Activated CD4-positive, alpha-beta memory T cell treated with anti-CD3 and anti-CD28 coated beads, Interleukin-2, amount 10 ng/mL, durations not matched to agents 7 days and 5 days (primary cell): Measurements from ENCODE around the gene MESP1. TPM values are rescaled to one million over a fixed set of nuclear protein-coding genes. Genes with fewer than 3 reads are reported as not detected.

Experiments used
- CTCF ChIA-PET: fragments of 350-600 bp; sonication (Branson Sonifier 250); formaldehyde crosslinking; loops from one replicate; lab custom pipeline; 2021; ENCODE audit warnings: antibody characterized with exemption, inconsistent platforms; lab: Charles Lee
- POLR2A ChIA-PET: fragments of 350-600 bp; sonication (Branson Sonifier 250); formaldehyde crosslinking; loops from one replicate; lab custom pipeline; 2021; ENCODE audit warnings: antibody characterized with exemption; lab: Charles Lee
- DNase-seq: peaks from one replicate; pipeline ENCODE4 v3.0.0-alpha.2; 2020
- H3K27ac Mint-ChIP-seq: one replicate; pipeline ENCODE4 v1.8.0; 2021; ENCODE audit warnings: mild to moderate bottlenecking, mixed read lengths
- H3K27me3 Mint-ChIP-seq: one replicate; pipeline ENCODE4 v1.8.0; 2021; ENCODE audit warnings: mixed read lengths
- H3K36me3 Mint-ChIP-seq: one replicate; pipeline ENCODE4 v1.8.0; 2021; ENCODE audit warnings: low read depth, mixed read lengths
- H3K4me1 Mint-ChIP-seq: one replicate; pipeline ENCODE4 v1.8.0; 2021; ENCODE audit warnings: mixed read lengths
- H3K4me3 Mint-ChIP-seq: one replicate; pipeline ENCODE4 v1.8.0; 2021; ENCODE audit warnings: mild to moderate bottlenecking, mixed read lengths
- H3K9me3 Mint-ChIP-seq: one replicate; pipeline ENCODE4 v1.8.0; 2021; ENCODE audit warnings: mixed read lengths
- total RNA-seq, 2 experiments: library from RNA; stranded (reverse); gene quantifications; one replicate each; pipeline ENCODE4 v1.2.3, GENCODE V29; 2021

MESP1 gene
- total RNA-seq, 2 experiments from 2014 or later = 3.2 to 3.5 TPM

GRCh38 chr15:89777073-89777751 is 26.2 kb upstream of the MESP1 start:
- CTCF ChIA-PET = interaction anchor here (0.6 to 1.4 kb wide), 3 partner anchors 16 to 98 kb away, joined by 3 to 4 read pairs (median 4); no protein-coding TSS in a partner anchor

GRCh38 chr15:89776274-89777072 is 25.4 kb upstream of the MESP1 start, which contains the start of gene MESP2:
Gene MESP2, plus strand, starts transcription at chr15:89776332. Its CDS starts 26 bp downstream, at chr15:89776358.
- CTCF ChIA-PET = interaction anchor here (1.4 to 4.3 kb wide), 2 partner anchors 16 to 98 kb away, joined by 4 to 19 read pairs; no protein-coding TSS in a partner anchor
- H3K27me3 Mint-ChIP-seq = peaks cover 5% of the 10 kb centered on the region

More at GRCh38 chr15:89777073-89777751, 26.2 kb upstream of the MESP1 start:
- DNase-seq = no peak
- Mint-ChIP-seq H3K4me1 (peaks cover 26% of the 10 kb centered on the region), H3K27ac (no peak overlapping the region), H3K4me3 (no peak overlapping the region), H3K36me3 (no peaks in the 10 kb centered on the region), H3K27me3 (peaks cover 5% of the 10 kb centered on the region), H3K9me3 (no peaks in the 10 kb centered on the region)
- POLR2A ChIA-PET = no interaction called here

GRCh38 chr15:89775815-89776214 is 24.8 kb upstream of the MESP1 start:
- H3K4me3 Mint-ChIP-seq = no peak overlapping the region
- peaks cover 5% of the 10 kb centered on the region for H3K27me3 Mint-ChIP-seq
- H3K4me1 Mint-ChIP-seq = peaks cover 14% of the 10 kb centered on the region
- ChIA-PET CTCF (interaction anchor here (1.4 to 4.3 kb wide), 2 partner anchors 15 to 99 kb away, joined by 4 to 19 read pairs; no protein-coding TSS in a partner anchor), POLR2A (no interaction called here)
- H3K9me3 Mint-ChIP-seq = no peaks in the 10 kb centered on the region
- no peak for DNase-seq
- H3K36me3 Mint-ChIP-seq = no peaks in the 10 kb centered on the region
- no peak overlapping the region for H3K27ac Mint-ChIP-seq

More at GRCh38 chr15:89776274-89777072, 25.4 kb upstream of the MESP1 start, which contains the start of gene MESP2:
- POLR2A ChIA-PET = no interaction called here
- Mint-ChIP-seq H3K27ac (no peak within 1 kb of the TSS), H3K4me3 (peak within 1 kb of the TSS; percentile 66), H3K4me1 (peaks cover 20% of the 10 kb centered on the region), H3K9me3 (no peaks in the 10 kb centered on the region), H3K36me3 (no peaks in the 10 kb centered on the region)
- peak; percentile 58 for DNase-seq

DNA sequence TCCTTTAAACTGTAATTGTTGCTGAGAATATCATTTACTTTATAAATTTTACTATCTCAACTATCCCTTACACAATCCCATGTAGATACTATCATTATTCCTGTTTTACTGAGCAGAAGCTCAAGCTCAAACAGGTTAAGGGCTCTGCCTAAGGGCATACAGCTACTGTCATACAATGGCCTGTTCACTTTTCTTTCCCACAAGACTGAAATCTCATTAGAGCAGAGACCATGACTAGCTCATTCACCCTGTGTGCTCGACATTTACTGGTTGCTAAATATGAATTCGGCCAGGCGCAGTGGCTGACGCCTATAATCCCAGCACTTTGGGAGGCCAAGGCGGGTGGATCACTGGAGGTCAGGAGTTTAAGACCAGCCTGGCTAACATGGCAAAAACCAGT is 23.4 kb upstream of the MESP1 start:
- ChIA-PET POLR2A (interaction anchor here (1.7 to 1.9 kb wide), 2 partner anchors 9 to 120 kb away, joined by 3 to 6 read pairs; partner anchors contain the start of gene AP3S2), CTCF (interaction anchor here (4.3 to 5.2 kb wide), 2 partner anchors 14 to 100 kb away, joined by 19 to 22 read pairs; no protein-coding TSS in a partner anchor)
- H3K27ac Mint-ChIP-seq = no peak overlapping the region
- H3K9me3 Mint-ChIP-seq = no peaks in the 10 kb centered on the region
- peaks cover 6% of the 10 kb centered on the region for H3K4me1 Mint-ChIP-seq
- H3K36me3 Mint-ChIP-seq = no peaks in the 10 kb centered on the region
- no peak for DNase-seq
- H3K4me3 Mint-ChIP-seq = no peak overlapping the region
- H3K27me3 Mint-ChIP-seq = peaks cover 5% of the 10 kb centered on the region

DNA sequence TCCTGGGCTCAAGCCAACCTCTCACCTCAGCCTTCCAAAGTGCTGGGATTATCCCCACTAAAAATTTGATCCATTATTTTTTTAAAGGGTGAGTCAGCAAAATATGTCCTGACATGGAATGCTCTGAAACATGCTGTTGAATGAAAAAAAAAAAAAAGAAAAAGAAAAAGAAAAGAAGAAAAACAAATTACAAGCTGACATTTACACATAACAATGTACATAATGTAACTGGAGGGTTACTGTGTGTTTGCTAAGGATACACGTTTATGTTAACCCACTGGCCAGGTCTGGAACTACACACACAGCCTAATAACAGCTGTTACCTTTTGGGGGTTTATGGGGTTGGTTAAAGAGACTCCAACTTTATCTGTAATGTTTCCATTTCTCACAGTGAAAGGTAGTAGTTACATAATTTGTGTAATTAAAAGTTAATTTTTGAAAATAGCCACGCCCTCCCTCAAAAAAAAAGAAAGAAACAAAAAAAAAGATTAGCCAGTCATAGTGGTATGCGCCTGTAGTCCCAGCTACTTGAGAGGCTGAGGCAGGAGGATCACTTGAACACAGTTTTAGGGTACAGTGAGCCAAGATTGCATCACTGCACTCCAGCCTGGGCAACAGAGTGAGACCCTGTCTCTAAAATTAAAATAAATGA is 22.0 kb upstream of the MESP1 start:
- no peak for DNase-seq
- Mint-ChIP-seq H3K4me3 (no peak overlapping the region), H3K4me1 (peaks cover 4% of the 10 kb centered on the region), H3K9me3 (no peaks in the 10 kb centered on the region), H3K36me3 (no peaks in the 10 kb centered on the region), H3K27ac (no peak overlapping the region), H3K27me3 (peaks cover 5% of the 10 kb centered on the region)
- POLR2A ChIA-PET = interaction anchor here (1.9 kb wide), 1 partner anchor 121 kb away, joined by 6 read pairs; the partner anchor contains the start of gene AP3S2
- CTCF ChIA-PET = interaction anchor here (0.7 to 5.2 kb wide), 6 partner anchors 10 to 318 kb away, joined by 3 to 22 read pairs (median 4); partner anchors contain the start of gene ANPEP

DNA sequence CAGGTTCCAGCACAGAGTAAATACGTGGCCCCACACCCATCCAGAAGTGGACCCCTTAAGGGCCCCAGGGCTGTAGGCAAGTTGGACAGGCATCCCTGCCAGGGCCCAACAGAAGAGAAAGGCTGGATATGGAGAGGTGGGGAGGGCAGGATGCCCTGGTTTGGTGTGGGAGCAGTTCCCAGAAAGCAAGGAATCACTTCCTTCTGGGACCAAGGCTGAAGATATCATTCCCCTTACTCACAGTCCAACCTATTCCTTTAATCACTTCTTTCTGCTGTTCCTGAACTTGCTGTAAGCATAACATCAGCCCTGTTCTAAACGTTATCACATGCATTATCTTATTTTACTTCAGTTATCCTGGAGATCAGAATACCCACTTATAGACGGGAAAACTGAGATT is 19.0 kb upstream of the MESP1 start:
- no peak overlapping the region for H3K27ac Mint-ChIP-seq
- H3K36me3 Mint-ChIP-seq = no peaks in the 10 kb centered on the region
- no peaks in the 10 kb centered on the region for H3K4me1 Mint-ChIP-seq
- peaks cover 3% of the 10 kb centered on the region for H3K27me3 Mint-ChIP-seq
- ChIA-PET POLR2A (no interaction called here), CTCF (interaction anchor here (1.2 to 5.2 kb wide), 2 partner anchors 9 to 105 kb away, joined by 4 to 22 read pairs; no protein-coding TSS in a partner anchor)
- H3K9me3 Mint-ChIP-seq = no peaks in the 10 kb centered on the region
- H3K4me3 Mint-ChIP-seq = no peak overlapping the region
- no peak for DNase-seq

DNA sequence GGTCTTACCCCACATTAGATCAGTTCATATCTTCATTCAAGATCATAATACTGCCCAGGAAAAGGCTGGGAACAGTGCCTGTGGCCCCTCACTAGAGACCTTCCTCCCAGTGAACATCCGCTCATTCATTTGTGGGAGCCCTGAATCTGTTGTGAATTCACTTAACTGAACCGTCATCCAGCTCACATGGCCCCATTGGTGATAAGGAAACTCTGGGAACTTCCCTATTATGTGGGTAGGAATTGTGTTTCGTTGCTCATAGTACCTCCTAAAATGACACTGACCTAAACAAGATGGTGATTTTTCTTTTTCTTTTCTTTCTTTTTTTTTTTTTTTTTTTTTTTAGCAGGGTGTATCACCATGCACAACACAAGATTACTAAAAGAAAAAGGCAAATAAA is 18.3 kb upstream of the MESP1 start:
- ChIA-PET CTCF (interaction anchor here (0.6 to 1.8 kb wide), 3 partner anchors 8 to 105 kb away, joined by 3 to 6 read pairs (median 3); no protein-coding TSS in a partner anchor), POLR2A (no interaction called here)
- peaks cover 3% of the 10 kb centered on the region for H3K27me3 Mint-ChIP-seq
- no peaks in the 10 kb centered on the region for H3K4me1 Mint-ChIP-seq
- no peaks in the 10 kb centered on the region for H3K36me3 Mint-ChIP-seq
- no peaks in the 10 kb centered on the region for H3K9me3 Mint-ChIP-seq
- DNase-seq = no peak
- no peak overlapping the region for H3K4me3 Mint-ChIP-seq
- H3K27ac Mint-ChIP-seq = no peak overlapping the region

DNA sequence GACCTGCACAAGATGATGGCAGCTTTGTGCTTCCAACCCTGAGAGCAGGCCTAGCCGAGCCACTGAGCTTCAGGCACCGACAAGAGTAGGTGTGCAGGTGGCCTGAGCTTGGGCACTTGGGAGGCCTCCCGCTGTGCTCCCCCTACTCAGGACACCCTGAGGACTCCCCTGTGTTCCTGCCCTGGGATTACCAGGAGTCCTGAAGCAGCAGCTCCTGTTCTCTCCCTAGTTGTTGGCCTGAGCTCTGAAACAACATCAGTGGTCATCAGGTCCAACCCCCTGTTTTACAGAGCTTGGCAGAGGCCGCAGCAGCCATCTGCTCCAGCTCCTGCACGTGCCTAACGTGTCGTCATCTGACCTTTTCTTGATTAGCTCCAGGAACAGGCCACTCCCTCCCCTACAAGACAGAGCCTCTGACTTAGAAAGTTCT is 17.0 kb upstream of the MESP1 start:
- no peak for DNase-seq
- no peaks in the 10 kb centered on the region for H3K9me3 Mint-ChIP-seq
- no peaks in the 10 kb centered on the region for H3K27me3 Mint-ChIP-seq
- H3K27ac Mint-ChIP-seq = no peak overlapping the region
- POLR2A ChIA-PET = interaction anchor here (1.3 kb wide), 1 partner anchor 13 kb away, joined by 4 read pairs; no protein-coding TSS in a partner anchor
- CTCF ChIA-PET = interaction anchor here (1.2 to 1.8 kb wide), 2 partner anchors 28 to 107 kb away, joined by 4 to 6 read pairs; no protein-coding TSS in a partner anchor
- no peak overlapping the region for H3K4me3 Mint-ChIP-seq
- H3K36me3 Mint-ChIP-seq = no peaks in the 10 kb centered on the region
- H3K4me1 Mint-ChIP-seq = no peaks in the 10 kb centered on the region

- H3K36me3 Mint-ChIP-seq = no peaks in the 10 kb centered on the region
- no peaks in the 10 kb centered on the region for H3K9me3 Mint-ChIP-seq
- ChIA-PET CTCF (interaction anchor here (1.8 kb wide), 1 partner anchor 107 kb away, joined by 6 read pairs; no protein-coding TSS in a partner anchor), POLR2A (interaction anchor here (1.3 kb wide), 1 partner anchor 14 kb away, joined by 4 read pairs; no protein-coding TSS in a partner anchor)
- DNase-seq = no peak
- H3K4me1 Mint-ChIP-seq = no peaks in the 10 kb centered on the region
- H3K4me3 Mint-ChIP-seq = no peak overlapping the region
- no peaks in the 10 kb centered on the region for H3K27me3 Mint-ChIP-seq
- H3K27ac Mint-ChIP-seq = no peak overlapping the region
Observed at GRCh38 chr15:89767411-89767915, 16.4 kb upstream of the MESP1 start.

- CTCF ChIA-PET = no interaction called here
- Mint-ChIP-seq H3K9me3 (no peaks in the 10 kb centered on the region), H3K36me3 (no peaks in the 10 kb centered on the region), H3K4me1 (no peaks in the 10 kb centered on the region), H3K27ac (no peak overlapping the region), H3K27me3 (no peaks in the 10 kb centered on the region), H3K4me3 (no peak overlapping the region)
- POLR2A ChIA-PET = interaction anchor here (1.3 kb wide), 1 partner anchor 14 kb away, joined by 4 read pairs; no protein-coding TSS in a partner anchor
- DNase-seq = no peak
Observed at GRCh38 chr15:89766357-89767311, 15.6 kb upstream of the MESP1 start.

DNA sequence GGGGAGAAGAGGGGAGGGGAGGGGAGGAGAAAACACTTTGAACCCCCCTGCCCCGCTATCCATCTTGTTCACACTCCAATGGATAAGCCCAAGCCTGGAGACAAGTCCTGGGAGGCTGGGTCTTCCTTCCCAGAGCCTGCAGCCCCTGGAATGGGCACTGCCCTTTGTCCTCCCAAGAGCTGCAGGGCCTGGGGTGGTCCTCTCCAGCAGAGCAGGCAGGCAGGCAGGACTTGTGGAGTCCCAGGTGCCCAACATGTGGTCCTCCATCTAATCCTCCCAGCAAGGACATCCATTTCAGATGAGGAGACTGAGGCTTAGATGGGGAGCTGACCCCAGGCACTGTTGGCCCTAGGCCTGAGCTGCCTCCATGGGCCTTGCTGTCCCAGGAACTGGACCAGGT is 14.6 kb upstream of the MESP1 start:
- no peaks in the 10 kb centered on the region for H3K27me3 Mint-ChIP-seq
- POLR2A ChIA-PET = interaction anchor here (1.4 kb wide), 1 partner anchor 15 kb away, joined by 4 read pairs; no protein-coding TSS in a partner anchor
- peaks cover 4% of the 10 kb centered on the region for H3K4me1 Mint-ChIP-seq
- H3K9me3 Mint-ChIP-seq = no peaks in the 10 kb centered on the region
- DNase-seq = no peak
- H3K27ac Mint-ChIP-seq = no peak overlapping the region
- H3K4me3 Mint-ChIP-seq = no peak overlapping the region
- CTCF ChIA-PET = no interaction called here
- H3K36me3 Mint-ChIP-seq = no peaks in the 10 kb centered on the region
